IPS-20b (cell line): Measurements from ENCODE around the gene NDUFB10.

Experiments used
- H3K27ac ChIP-seq: one replicate; pipeline ENCODE4 v1.5.1; 2013; ENCODE audit warnings: low read length
- H3K27me3 ChIP-seq: 2 replicates; pipeline ENCODE4 v1.6.1; 2013; ENCODE audit warnings: mild to moderate bottlenecking, low read length, inconsistent platforms; ENCODE audit not compliant: insufficient read depth
- H3K36me3 ChIP-seq: 2 replicates; pipeline ENCODE4 v1.6.1; 2013; ENCODE audit warnings: low read depth, mild to moderate bottlenecking, inconsistent platforms, low read length, moderate library complexity; ENCODE audit not compliant: insufficient read depth
- H3K4me1 ChIP-seq: 2 replicates; pipeline ENCODE4 v1.6.1; 2013; ENCODE audit warnings: mild to moderate bottlenecking, control low read depth, inconsistent platforms, low read length, moderate library complexity; ENCODE audit not compliant: insufficient read depth
- H3K4me3 ChIP-seq: 2 replicates; pipeline ENCODE4 v1.5.1; 2013; ENCODE audit warnings: mild to moderate bottlenecking, low read length, inconsistent platforms
- H3K9ac ChIP-seq: 2 replicates; pipeline ENCODE4 v1.6.1; 2013; ENCODE audit warnings: low read depth, mild to moderate bottlenecking, inconsistent platforms, low read length, moderate library complexity
- H3K9me3 ChIP-seq: 2 replicates; pipeline ENCODE4 v1.6.1; 2013; ENCODE audit warnings: mild to moderate bottlenecking, low read depth, low read length, inconsistent platforms; ENCODE audit not compliant: insufficient read depth

Gene NDUFB10

DNA sequence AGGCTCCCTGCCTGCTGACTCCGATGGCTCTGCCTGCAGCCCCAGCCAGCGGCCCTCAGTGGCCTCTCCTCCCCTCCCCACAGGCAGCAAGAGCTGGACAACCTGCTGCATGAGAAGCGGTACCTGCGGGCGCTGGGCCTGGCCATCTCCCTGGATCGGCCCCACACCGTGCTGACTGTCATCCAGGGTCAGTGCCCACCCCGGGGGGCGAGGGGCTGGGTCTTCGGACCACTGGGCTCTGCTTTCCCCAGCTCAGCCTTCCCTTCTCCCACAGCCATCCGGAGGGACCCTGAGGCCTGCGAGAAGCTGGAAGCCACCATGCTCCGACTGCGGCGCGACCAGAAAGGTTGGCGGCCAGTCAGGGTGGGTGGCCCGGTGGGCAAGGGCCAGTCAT, 18.5 kb downstream of the NDUFB10 start:
- Histone ChIP-seq H3K36me3 (peaks cover 36% of the 10 kb centered on the region), H3K4me3 (no peak overlapping the region), H3K27ac (no peak overlapping the region), H3K9ac (no peak overlapping the region), H3K4me1 (peaks cover 5% of the 10 kb centered on the region; the same call in 1 of the 2 replicates), H3K27me3 (peaks cover 44% of the 10 kb centered on the region), H3K9me3 (no peaks in the 10 kb centered on the region)

DNA sequence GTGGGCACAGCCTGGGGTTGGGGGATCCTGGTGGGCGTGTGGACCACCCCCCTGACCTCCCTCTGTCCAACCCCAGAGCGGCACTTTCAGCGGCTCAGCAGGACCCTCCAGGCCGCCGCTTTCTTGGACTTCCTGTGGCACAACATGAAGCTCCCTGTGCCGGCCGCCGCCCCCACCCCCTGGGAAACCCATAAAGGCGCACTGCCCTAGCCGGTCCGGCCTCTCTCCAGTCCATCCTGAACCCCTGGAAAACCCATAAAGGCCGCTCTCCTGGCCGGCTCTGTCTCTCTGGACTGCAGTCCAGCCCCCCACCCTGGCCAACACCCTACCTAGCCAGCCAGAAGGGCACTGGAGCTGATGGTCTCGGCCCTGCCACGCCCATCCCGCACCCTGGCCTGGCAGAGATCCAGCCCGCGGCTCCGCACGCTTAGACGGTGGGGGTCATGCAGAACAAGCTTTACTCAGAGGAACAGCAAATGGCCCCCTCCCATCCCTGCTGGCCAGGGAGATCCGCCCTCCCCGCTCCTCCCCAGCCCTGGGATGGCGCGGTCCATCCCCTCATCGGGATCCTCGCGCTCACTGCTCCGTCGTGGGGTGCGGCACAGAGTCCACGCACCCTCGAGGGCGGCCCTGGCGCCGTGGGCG, 19.3 kb downstream of the NDUFB10 start:
- Histone ChIP-seq H3K36me3 (peaks cover 36% of the 10 kb centered on the region), H3K27ac (no peak overlapping the region), H3K4me1 (peaks cover 5% of the 10 kb centered on the region; the same call in 1 of the 2 replicates), H3K9ac (no peak overlapping the region; the same call in 1 of the 2 replicates), H3K27me3 (peaks cover 49% of the 10 kb centered on the region), H3K9me3 (no peaks in the 10 kb centered on the region), H3K4me3 (peak overlapping the region; percentile 56; the same call in 1 of the 2 replicates)

DNA sequence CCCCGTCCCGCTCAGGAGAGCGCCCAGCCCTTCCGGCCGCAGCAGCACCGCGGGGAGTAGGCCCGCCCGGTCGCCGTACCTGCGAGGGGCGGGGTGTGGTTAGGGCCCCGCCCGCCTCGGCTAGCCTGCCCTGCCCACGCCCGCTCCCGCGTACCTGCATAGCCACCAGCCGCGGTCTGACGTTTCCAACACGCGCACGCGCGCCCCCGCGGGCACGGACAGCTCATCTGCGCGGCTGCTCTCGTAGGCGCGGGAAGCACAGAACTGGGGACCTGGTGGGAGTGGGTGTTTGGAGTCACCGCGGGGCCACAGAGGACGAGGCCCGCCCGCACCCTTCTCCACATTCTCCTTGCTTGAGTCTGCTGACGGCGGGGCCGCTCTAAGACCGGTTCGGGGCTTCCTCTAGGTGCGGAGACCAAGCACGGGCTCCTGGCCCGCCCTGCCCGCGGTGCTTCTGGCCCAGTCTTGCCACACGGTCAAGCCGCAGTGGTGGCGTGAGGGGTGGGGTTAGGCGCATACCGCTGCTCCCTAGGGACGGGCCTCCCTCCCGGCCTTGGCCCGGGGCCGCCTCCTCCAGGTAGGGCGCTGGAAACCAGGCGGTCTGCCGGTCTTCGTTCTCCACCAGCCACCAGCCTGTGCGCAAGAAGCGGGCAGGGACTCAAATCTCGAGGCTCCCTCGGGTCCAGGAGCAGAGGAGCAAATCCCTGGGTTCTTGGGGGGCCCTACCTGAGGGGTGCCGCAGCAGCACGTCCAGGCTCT, 20.1 kb downstream of the NDUFB10 start:
- Histone ChIP-seq H3K9ac (peak overlapping the region; percentile 61), H3K36me3 (peaks cover 33% of the 10 kb centered on the region), H3K27ac (no peak overlapping the region), H3K27me3 (peaks cover 49% of the 10 kb centered on the region), H3K9me3 (no peaks in the 10 kb centered on the region), H3K4me1 (peaks cover 5% of the 10 kb centered on the region; the same call in 1 of the 2 replicates), H3K4me3 (peak overlapping the region; percentile 56; the same call in 1 of the 2 replicates)

DNA sequence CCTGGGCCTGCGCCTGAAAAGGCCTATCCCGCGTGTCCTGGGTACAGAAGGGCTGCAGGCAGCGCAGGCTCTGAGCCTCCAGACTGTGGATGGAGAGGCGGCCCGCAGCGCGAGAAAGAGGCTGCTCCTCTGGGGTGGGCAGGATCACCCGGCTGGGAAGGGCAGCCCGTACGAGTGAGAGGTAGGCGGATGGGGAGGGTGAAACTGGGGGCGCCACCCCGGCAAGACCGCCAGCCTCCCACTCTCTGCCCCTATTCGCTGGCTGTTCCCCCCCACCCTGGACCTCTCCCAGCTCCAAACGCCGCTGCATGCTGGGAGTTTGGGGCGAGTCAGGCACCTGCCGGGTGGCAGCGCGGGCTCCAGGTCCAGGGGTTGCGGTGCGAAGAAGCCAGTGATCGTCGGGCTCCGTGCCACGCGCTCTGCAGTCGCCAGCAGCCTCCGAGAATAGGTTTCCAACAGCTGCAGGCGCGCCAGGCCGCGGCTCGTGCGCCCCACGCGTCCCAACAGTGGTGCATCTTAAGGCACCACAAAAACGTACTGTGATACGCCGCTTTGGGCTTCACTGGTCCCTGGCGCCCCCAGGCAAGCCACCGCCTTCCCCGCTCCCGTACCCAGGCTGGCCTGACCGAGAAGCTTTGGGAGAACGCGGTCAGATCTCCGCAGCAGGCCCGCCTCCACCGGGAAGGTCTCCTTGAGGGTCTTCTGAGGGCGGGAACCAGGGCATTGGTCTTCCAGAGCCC, 20.9 kb downstream of the NDUFB10 start:
- Histone ChIP-seq H3K4me3 (peak overlapping the region; percentile 56; the same call in 1 of the 2 replicates), H3K4me1 (peaks cover 9% of the 10 kb centered on the region; the same call in 1 of the 2 replicates)

DNA sequence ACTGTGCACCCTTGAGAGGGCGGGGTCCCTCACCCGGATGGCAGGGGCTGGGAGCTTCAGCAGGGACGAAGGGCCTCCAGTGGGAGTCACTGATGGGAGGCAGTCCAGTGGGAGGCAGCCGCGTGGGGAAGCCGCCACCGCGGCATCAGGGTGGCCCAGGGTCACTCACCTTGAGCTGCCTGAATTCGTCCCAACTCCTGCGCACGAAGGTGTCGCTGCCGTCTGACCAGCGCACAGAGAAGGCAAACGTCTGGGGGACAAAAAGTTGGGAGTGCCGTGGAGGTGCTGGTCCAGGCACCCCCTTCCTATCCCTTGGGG, 21.4 kb downstream of the NDUFB10 start:
- no peak overlapping the region for H3K27ac ChIP-seq
- no peak overlapping the region for H3K4me3 ChIP-seq
- peaks cover 9% of the 10 kb centered on the region; the same call in 1 of the 2 replicates for H3K4me1 ChIP-seq
- peaks cover 28% of the 10 kb centered on the region for H3K36me3 ChIP-seq
- H3K9me3 ChIP-seq = no peaks in the 10 kb centered on the region
- H3K27me3 ChIP-seq = peaks cover 49% of the 10 kb centered on the region
- no peak overlapping the region for H3K9ac ChIP-seq

More for the DNA sequence above, 20.9 kb downstream of the NDUFB10 start:
- Histone ChIP-seq H3K9me3 (no peaks in the 10 kb centered on the region), H3K36me3 (peaks cover 28% of the 10 kb centered on the region), H3K27me3 (peaks cover 49% of the 10 kb centered on the region), H3K27ac (no peak overlapping the region), H3K9ac (peak overlapping the region; percentile 61; the same call in 1 of the 2 replicates)

DNA sequence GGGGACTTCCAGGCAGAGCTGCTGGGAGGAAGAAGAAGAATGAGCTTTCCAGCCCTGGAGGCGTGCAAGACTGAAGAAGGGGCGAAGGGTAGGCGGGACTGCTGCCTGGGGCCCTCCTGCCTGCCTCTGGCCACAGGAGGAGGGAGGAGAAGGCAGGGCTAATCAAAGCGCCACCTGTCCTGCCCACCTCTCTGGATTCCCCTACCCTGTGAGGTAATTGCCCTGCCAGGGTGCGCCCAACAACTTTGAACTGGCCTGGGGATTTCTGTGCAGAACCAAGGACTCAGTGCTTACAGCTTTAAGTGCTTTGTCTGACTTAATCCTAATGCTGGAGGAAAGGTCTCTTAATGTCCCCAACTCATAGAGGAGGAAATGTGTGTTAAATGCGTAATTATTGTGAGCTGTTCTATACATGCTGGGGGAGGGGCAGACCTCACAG, 22.1 kb downstream of the NDUFB10 start, which contains the start of gene NOXO1:
NOXO1 (minus strand) TSS at position 72 of the 439 bp plus-strand sequence. CDS start 290 bp downstream, outside the sequence.
- Histone ChIP-seq H3K4me3 (no peak within 1 kb of the TSS), H3K4me1 (peaks cover 9% of the 10 kb centered on the region; the same call in 1 of the 2 replicates), H3K9ac (no peak within 1 kb of the TSS), H3K27ac (no peak within 1 kb of the TSS), H3K36me3 (peaks cover 28% of the 10 kb centered on the region), H3K27me3 (peaks cover 49% of the 10 kb centered on the region), H3K9me3 (no peaks in the 10 kb centered on the region)

DNA sequence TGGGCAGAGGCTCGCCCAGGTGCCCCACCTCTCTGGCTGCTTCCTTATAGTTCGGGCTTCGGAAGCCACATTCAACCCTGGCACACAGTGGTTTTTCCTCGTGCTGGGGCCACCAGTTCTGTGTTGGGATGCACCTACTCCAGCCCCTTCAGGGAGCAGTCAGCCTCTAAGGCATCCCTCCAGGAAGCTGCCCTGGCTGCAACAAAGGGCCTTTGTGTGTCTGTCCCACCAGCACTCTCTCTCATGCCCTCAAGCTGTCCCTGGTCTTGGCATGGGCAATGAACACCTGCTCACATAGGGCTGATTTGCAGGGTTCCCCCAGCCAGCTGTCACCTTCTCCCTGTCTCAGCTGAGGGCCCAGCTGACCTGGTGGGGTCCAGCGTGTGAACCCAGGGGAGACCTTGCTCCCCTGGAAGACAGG, 22.7 kb downstream of the NDUFB10 start:
- H3K4me3 ChIP-seq = no peak overlapping the region
- no peak overlapping the region for H3K27ac ChIP-seq
- no peak overlapping the region for H3K9ac ChIP-seq
- H3K36me3 ChIP-seq = peaks cover 28% of the 10 kb centered on the region
- H3K4me1 ChIP-seq = peaks cover 9% of the 10 kb centered on the region; the same call in 1 of the 2 replicates
- H3K9me3 ChIP-seq = no peaks in the 10 kb centered on the region
- peaks cover 49% of the 10 kb centered on the region for H3K27me3 ChIP-seq

DNA sequence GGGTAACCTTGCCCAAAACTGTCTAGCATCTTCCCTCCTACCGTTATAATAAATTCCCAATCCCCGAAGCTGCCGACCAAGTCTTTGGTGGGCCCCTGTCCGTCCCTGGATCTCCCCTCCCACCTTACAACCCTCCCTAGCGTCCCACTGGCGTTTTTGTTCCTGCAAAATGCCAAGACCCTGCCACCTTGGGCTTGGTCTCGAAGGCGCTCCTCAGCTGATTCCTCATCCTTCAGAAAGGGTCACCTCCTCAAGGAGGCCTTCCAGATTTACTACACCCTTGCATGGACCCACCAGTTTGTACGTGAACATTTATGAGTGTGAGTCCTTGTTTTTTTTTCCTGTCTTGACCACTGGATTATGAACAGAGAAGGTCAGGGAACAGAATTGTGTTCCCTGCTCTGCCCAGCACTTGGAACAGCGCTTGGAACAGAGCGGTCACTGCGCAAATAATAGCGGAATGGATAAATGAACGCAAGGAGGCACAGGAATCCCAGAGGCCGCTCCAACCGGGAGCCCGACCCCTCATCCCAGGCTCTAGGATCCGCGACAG, 23.7 kb downstream of the NDUFB10 start:
- Histone ChIP-seq H3K9ac (peak overlapping the region; percentile 33; the same call in 1 of the 2 replicates), H3K36me3 (peaks cover 22% of the 10 kb centered on the region), H3K27ac (no peak overlapping the region), H3K27me3 (peaks cover 52% of the 10 kb centered on the region), H3K4me1 (peaks cover 9% of the 10 kb centered on the region; the same call in 1 of the 2 replicates), H3K9me3 (no peaks in the 10 kb centered on the region), H3K4me3 (peak overlapping the region; percentile 91)

DNA sequence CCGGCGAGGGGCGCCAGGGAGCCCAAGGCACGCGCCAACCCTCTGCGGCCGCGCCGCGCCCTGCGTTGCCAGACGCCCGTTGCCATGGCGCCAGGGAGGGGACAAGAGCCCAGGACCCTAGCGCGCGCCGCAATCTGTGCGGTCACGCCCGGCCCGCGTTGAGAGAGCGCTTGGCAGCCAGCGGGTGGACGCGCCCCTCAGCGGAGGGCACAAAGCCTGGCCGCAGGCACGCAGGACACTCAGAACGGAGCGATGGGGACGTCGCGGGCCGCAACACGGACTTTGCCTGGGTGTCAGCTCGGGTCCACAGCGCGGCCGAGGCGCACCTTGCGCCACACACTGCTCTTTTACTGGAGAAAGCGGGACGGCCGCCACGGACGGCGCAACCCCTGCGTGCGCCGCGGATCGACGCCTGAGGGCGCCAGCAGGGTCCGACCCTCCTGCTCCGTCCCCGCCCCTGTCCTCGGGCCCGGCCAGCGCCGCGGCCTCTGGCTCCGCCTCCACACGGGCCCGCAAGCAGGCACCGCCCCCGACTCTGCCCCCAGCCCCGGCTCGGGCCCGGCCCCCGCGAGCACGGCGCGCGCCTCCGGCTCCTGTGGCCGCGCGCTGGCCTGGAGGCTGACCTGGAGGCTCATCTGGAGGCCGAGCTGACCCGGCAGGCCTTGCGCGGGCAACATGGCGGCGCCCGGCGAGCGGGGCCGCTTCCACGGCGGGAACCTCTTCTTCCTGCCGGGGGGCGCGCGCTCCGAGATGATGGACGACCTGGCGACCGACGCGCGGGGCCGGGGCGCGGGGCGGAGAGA, 24.4 kb downstream of the NDUFB10 start, which contains the start of gene GFER:
GFER (plus strand) TSS at position 650 of the 803 bp plus-strand sequence; CDS start at position 676, 26 bp downstream.
- Histone ChIP-seq H3K36me3 (peaks cover 22% of the 10 kb centered on the region), H3K4me1 (peaks cover 9% of the 10 kb centered on the region; the same call in 1 of the 2 replicates), H3K9ac (peak within 1 kb of the TSS; percentile 90), H3K4me3 (peak within 1 kb of the TSS; percentile 91), H3K27me3 (peaks cover 56% of the 10 kb centered on the region), H3K27ac (no peak within 1 kb of the TSS), H3K9me3 (no peaks in the 10 kb centered on the region)

DNA sequence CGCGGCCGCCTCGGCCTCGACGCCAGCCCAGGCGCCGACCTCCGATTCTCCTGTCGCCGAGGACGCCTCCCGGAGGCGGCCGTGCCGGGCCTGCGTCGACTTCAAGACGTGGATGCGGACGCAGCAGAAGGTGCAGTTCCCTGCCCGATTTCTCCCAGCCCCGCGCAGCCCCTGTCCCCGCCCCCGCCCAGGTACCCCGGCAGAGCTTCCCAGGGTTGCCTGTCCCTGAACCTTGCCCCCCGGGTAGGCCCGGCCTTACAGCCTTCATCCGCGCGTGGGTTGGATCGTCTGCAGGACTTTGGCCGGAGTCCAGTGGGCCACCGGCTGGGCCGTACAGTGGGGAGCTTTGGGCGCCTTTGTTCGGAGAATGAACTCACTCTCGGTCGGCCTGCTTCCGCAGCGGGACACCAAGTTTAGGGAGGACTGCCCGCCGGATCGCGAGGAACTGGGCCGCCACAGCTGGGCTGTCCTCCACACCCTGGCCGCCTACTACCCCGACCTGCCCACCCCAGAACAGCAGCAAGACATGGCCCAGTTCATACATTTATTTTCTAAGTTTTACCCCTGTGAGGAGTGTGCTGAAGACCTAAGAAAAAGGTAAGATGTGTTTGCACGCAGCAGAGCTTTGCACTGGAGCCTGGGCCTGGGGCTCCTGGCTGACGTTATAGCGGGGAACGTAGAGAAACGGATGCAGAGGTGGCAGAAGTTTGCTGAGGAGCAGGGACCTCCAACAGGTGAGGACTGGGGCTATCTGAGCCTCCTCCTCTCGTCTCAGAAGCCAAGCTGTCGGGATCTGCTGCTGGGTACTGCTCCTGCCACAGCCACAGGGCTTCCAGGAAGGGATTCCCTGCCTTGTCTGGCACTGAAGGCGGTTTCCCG, 25.2 kb downstream of the NDUFB10 start:
- peaks cover 15% of the 10 kb centered on the region; the same call in 1 of the 2 replicates for H3K4me1 ChIP-seq
- no peak overlapping the region for H3K27ac ChIP-seq
- H3K27me3 ChIP-seq = peaks cover 56% of the 10 kb centered on the region
- H3K4me3 ChIP-seq = peak overlapping the region; percentile 91
- H3K36me3 ChIP-seq = peaks cover 22% of the 10 kb centered on the region
- H3K9me3 ChIP-seq = no peaks in the 10 kb centered on the region
- peak overlapping the region; percentile 90 for H3K9ac ChIP-seq
